Activated B cell treated with CpG ODN at 0.5 μM for 24 hours (primary cell): Measurements from ENCODE around the gene PLSCR4. TPM values are rescaled to one million over a fixed set of nuclear protein-coding genes. Genes with fewer than 3 reads are reported as not detected.

Experiments used
- ATAC-seq: fragments of 200-7000 bp; cut with Tn5 transposase; one replicate; pipeline ENCODE4 v1.10.0; 2021; ENCODE audit warnings: low read depth, mild to moderate bottlenecking, moderate library complexity
- CTCF ChIA-PET: fragments of 350-600 bp; sonication (Branson Sonifier 250); formaldehyde crosslinking; loops from one replicate; lab custom pipeline; 2021; ENCODE audit warnings: antibody characterized with exemption; lab: Charles Lee
- POLR2A ChIA-PET: fragments of 350-600 bp; sonication (Branson Sonifier 250); formaldehyde crosslinking; loops from one replicate; lab custom pipeline; 2021; ENCODE audit warnings: antibody characterized with exemption; lab: Charles Lee
- DNase-seq: peaks from one replicate; pipeline ENCODE4 v3.0.0; 2022
- H3K27ac Mint-ChIP-seq: one replicate; pipeline ENCODE4 v1.8.0; 2020; ENCODE audit warnings: mixed read lengths
- H3K27me3 Mint-ChIP-seq: one replicate; pipeline ENCODE4 v1.8.0; 2021; ENCODE audit warnings: mixed read lengths
- H3K36me3 Mint-ChIP-seq: one replicate; pipeline ENCODE4 v1.8.0; 2021; ENCODE audit warnings: low read depth, mixed read lengths
- H3K4me1 Mint-ChIP-seq: one replicate; pipeline ENCODE4 v1.8.0; 2021; ENCODE audit warnings: mixed read lengths
- H3K4me3 Mint-ChIP-seq: one replicate; pipeline ENCODE4 v1.8.0; 2020; ENCODE audit warnings: mild to moderate bottlenecking, mixed read lengths
- H3K9me3 Mint-ChIP-seq: one replicate; pipeline ENCODE4 v1.8.0; 2020; ENCODE audit warnings: mixed read lengths
- CTCF ChIP-seq: fragments of 200-600 bp; IDR thresholded peaks from one replicate; pipeline ENCODE4 v1.8.0; 2022; ENCODE audit warnings: antibody characterized with exemption, mild to moderate bottlenecking
- intact Hi-C: fragments of 100-400 bp; cut with micrococcal nuclease; formaldehyde crosslinking; loops from one replicate; pipeline ENCODE4 v1.15.1; 2024
- total RNA-seq: library from RNA; stranded (reverse); gene quantifications from 2 replicates; pipeline ENCODE4 v1.2.3, GENCODE V29; 2022

Gene PLSCR4
- total RNA-seq, 1 donor from 2014 or later, result not detected

- no peak overlapping the region for H3K27ac Mint-ChIP-seq
- ATAC-seq (no peak), DNase-seq (no peak)
- intact Hi-C loops, result no loop called here
- no peaks in the 10 kb centered on the region for H3K36me3 Mint-ChIP-seq
- peak overlapping the region; percentile 33 for H3K4me3 Mint-ChIP-seq
- H3K9me3 Mint-ChIP-seq, result no peaks in the 10 kb centered on the region
- peaks cover 15% of the 10 kb centered on the region for H3K4me1 Mint-ChIP-seq
- no peak for TF ChIP-seq CTCF
- ChIA-PET POLR2A (no interaction called here), CTCF (no interaction called here)
- peaks cover 37% of the 10 kb centered on the region for H3K27me3 Mint-ChIP-seq
Observed at GRCh38 chr3:146160321-146160963, 90.5 kb downstream of the PLSCR4 start.

GRCh38 chr3:146159616-146160320 is 91.1 kb downstream of the PLSCR4 start:
- no peak overlapping the region for H3K4me3 Mint-ChIP-seq
- intact Hi-C loops, result no loop called here
- POLR2A ChIA-PET, result no interaction called here
- peaks cover 15% of the 10 kb centered on the region for H3K4me1 Mint-ChIP-seq
- no peaks in the 10 kb centered on the region for H3K9me3 Mint-ChIP-seq
- no peak overlapping the region for H3K27ac Mint-ChIP-seq
- CTCF ChIA-PET, result no interaction called here
- no peak for ATAC-seq
- no peaks in the 10 kb centered on the region for H3K36me3 Mint-ChIP-seq
- no peak for DNase-seq
- peaks cover 37% of the 10 kb centered on the region for H3K27me3 Mint-ChIP-seq
- TF ChIP-seq CTCF, result no peak

GRCh38 chr3:146159037-146159436 is 91.9 kb downstream of the PLSCR4 start:
- no peak overlapping the region for H3K27ac Mint-ChIP-seq
- ATAC-seq, result no peak
- POLR2A ChIA-PET, result no interaction called here
- H3K4me1 Mint-ChIP-seq, result peaks cover 15% of the 10 kb centered on the region
- no peaks in the 10 kb centered on the region for H3K9me3 Mint-ChIP-seq
- CTCF ChIA-PET, result no interaction called here
- H3K4me3 Mint-ChIP-seq, result no peak overlapping the region
- TF ChIP-seq CTCF, result no peak
- peaks cover 37% of the 10 kb centered on the region for H3K27me3 Mint-ChIP-seq
- intact Hi-C loops, result no loop called here
- no peak for DNase-seq
- no peaks in the 10 kb centered on the region for H3K36me3 Mint-ChIP-seq

- DNase-seq, result no peak
- intact Hi-C loops, result no loop called here
- no peak for ATAC-seq
- Mint-ChIP-seq H3K9me3 (no peaks in the 10 kb centered on the region), H3K4me1 (peaks cover 15% of the 10 kb centered on the region), H3K36me3 (no peaks in the 10 kb centered on the region), H3K27ac (no peak overlapping the region), H3K4me3 (no peak overlapping the region), H3K27me3 (peaks cover 28% of the 10 kb centered on the region)
- ChIA-PET CTCF (no interaction called here), POLR2A (no interaction called here)
- TF ChIP-seq CTCF, result no peak
Observed at GRCh38 chr3:146157325-146158060, 93.4 kb downstream of the PLSCR4 start.
